Activated naive CD8-positive, alpha-beta T cell treated with anti-CD3 and anti-CD28 coated beads, Interleukin-2, amount 50 U/mL, for 16 hours (primary cell): ENCODE measurements around the gene C3orf62.
"Not testable (repeated sequence)": the region's sequence is repeated elsewhere in the genome, so short reads cannot be mapped to it uniquely, and the experiment has no call there.

Experiments used
- DNase-seq: peaks from one replicate; pipeline ENCODE4 v3.0.0-alpha.2; 2020; ENCODE audit warnings: low read depth, low spot score

Gene C3orf62

GRCh38 chr3:49269443-49270155, 7.4 kb downstream of the C3orf62 start:
- no peak for DNase-seq

- no peak for DNase-seq
These were observed 10.5 kb downstream of the C3orf62 start for GRCh38 chr3:49266410-49267095.

DNA sequence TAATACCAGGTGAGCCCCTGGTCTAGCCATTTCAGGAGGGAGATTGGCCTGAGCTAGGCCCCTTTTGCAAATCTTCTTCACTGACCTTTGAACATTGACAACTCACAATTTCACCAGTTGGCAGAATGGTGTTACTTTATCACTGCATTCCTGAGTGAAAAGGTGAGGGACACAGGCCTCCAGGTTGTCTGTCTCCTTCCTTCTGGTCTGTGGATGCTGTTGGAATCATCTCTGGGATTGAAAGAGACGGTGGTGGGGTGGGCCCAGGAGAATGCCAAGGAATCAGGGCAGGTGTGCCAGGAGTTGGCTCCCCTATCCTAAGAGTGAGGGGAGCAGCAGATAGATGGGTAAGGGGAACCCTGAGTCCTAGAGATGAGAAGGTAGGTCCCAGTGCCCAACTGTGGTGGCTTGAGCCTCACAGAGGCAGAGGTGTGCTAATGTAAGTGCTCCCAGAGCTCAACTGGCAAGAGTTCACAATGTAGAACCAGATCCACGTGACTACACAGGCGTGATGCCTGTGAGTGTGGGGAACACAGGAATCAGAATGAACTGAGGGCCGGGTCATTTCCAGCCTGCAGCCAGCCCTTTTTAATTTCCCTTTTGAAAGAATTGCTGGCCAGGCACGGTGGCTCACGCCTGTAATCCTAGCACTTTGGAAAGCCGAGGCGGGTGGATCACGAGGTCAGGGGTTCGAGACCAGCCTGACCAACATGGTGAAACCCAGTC, 11.2 kb downstream of the C3orf62 start:
- no peak for DNase-seq

DNA sequence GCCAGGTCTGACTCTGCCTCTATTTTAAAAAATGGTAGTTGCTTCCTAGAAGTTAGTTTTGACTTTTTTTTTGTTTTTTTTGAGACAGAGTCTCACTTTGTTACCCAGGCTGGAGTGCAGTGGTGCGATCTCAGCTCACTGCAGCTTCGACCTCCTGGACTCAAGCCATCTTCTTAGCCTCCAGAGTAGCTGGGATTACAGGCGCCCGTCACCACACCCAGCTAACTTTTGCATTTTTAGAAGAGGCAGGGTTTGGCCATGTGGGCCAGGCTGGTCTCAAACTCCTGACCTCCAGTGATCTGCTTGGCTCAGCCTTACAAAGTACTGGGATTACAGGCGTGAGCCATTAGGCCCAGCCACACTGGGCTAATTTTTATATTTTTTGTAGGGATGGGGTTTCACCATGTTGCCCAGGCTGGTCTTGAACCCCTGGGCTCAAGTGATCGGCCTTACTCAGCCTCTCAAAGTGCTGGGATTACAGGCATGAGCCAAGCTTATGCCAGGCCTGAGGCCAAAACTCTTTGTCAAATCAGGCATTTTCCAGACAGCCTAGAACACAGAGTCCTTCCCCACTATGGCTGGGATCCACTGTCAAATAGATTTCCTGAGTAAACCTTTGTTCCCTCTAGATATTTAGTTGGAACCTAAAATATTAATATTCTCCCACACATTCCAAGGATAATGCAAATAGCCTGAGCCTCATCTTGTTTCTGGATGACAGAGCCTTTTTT, 13.7 kb downstream of the C3orf62 start:
- no peak for DNase-seq

DNA sequence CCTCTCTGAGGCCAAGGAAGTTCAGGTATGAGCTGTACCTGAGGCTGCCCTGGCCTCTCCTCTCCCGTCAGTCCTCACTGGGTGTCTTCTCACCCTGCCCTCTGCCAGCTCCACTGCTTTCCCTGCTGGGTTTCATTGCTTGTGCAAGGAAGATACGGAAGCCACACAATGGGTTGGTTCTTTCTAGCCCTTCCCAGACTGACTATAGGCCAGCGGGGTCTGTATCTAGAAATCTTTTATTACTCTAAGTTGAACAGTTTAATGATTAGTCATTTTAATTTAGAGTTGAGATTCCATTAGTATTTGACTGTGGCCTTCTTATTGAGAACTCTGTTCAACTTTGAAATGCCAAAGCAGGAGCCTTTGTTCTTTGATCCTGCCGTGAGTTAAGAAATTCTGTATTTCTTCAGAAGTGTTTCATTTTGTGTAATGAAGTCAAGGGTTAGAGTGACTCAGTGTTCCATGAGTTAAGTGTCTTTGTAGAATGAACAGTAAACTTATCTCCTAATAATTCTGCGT, 16.2 kb downstream of the C3orf62 start:
- no peak for DNase-seq

- no peak for DNase-seq
These were observed 19.8 kb downstream of the C3orf62 start for GRCh38 chr3:49257187-49257586.

DNA sequence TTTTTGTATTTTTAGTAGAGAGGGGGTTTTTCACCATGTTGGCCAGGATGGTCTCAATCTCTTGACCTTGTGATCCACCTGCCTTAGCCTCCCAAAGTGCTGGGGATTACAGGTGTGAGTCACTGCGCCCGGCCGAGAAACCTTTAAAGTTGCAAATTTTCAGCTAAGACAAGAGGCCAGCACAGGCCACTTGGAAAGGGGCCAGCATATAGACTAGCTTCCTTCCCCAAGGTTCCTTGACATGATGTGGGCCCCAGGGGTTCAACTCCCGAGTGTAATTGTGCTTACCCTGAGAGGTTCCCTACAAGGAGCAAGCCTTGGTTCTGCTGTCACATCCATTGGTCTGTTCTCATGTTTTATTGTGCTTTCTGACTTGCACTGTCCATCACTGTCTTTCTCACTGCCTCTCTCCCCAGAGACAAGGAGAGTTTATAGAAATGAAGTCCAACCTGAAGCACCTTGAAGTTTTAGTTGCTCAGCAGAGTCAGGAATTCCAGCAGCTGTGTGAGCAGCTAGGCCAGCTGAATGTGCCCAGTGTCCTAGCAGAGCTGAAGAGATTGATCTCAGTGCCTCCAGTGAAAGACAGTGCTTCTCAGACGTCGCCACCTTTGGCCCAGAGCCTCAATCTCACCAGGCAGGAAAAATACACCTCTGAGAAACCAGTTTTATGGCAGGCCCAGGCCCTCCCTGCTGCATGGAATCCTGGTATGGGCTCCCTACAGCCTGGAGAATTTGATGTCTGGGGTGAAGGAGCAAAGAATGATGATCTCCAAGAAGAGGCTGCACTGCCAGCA, 21.1 kb downstream of the C3orf62 start:
- DNase-seq, result no peak

GRCh38 chr3:49255112-49255511, 21.9 kb downstream of the C3orf62 start:
- DNase-seq, result no peak

- DNase-seq, result no peak
These were observed 23.5 kb downstream of the C3orf62 start for GRCh38 chr3:49253512-49253911.

GRCh38 chr3:49248840-49249227, 28.2 kb downstream of the C3orf62 start:
- DNase-seq, result no peak

DNA sequence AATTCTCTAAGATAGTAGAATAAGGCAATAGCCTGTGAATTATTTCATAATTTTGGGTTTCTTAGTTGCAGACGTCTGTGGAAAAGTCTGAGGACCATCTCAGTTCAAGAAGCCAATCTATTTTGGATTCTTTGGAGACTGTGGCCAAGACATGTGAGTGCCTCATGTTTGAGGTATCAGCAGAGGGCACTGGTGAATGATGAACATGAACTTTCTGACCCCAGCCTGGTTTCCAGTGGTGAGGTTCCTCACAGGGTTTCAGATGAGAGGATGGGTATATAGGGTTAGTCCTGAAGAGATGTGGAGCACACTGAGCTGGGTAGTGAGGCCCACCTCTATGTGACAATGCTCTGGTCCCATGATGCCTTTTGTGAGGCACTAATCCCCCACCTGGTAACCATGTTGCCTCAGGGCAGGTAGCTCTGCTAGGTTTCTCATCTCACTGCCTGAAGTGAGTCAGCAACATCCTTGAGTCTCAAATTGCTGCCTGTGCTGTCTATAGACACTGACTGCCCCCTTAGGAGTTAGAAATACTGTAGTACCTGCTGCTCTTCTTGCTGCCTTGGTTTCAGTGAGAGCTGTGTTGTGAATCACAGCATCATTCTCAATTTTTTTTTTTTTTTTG, 32.3 kb downstream of the C3orf62 start:
- no peak for DNase-seq

- not testable (repeated sequence) for DNase-seq
These were observed 36.9 kb downstream of the C3orf62 start for GRCh38 chr3:49240091-49240490.

GRCh38 chr3:49238274-49239127, 38.5 kb downstream of the C3orf62 start:
- DNase-seq, result no peak

DNA sequence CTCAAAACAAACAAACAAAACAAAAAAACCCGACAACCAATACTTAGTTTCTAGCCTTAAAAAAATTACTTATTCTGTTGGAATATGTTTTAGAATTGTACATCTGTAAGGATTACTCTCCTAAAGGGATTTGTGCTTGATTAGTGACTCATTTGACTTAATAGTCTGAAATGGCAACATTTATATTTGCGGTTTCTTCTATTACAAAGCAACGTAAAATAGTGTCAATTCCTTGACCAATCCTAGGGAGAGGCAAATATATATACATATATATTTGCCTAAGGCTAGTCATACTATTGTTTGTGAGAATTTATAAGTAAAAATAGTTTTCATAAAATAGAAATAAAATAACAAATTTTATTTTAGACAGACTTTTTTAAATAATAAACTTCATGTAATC, 39.7 kb downstream of the C3orf62 start:
- DNase-seq, result no peak

DNA sequence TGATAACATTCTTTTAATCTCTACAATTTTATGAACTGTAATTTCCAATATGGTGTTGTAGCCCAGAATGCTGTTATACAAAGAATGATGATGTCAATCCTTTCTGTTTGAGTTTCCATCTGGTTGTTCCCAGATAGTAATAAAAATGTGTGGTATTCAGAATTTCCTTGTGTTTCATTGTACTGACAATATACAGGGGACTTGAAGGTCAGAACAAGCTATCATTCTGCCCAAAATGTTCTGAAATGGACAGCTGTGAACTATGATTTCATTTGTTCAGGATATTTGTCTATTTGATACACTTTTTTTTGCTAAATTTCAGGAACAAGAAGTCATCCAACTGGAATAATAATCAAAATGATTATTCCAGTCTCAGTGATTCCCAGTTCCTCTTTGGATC, 40.8 kb downstream of the C3orf62 start:
- no peak for DNase-seq

GRCh38 chr3:49228817-49229216, 48.2 kb downstream of the C3orf62 start:
- not testable (repeated sequence) for DNase-seq

DNA sequence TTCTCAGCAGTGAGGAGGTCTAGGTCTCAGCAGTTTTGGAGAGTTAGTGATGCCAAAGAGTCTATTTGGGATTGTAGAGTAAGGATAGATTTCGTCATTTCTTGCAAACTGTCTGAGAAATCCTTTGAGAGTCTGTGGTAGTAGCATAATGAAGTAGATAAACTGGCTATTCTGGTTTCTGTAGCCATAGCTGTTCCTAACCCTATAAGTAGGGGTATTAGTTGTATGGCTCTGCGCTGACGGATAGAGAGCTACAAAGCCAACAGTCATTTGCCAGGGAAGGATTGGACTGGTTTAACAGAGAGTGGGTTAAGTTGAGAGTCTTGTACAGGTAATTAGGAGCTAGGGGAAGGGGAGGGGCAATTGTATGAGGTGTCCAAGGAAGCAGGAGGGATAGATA, 55.0 kb downstream of the C3orf62 start:
- no peak for DNase-seq

GRCh38 chr3:49220985-49221563, 56.0 kb downstream of the C3orf62 start:
- not testable (repeated sequence) for DNase-seq

- DNase-seq, result no peak
These were observed 57.9 kb downstream of the C3orf62 start for GRCh38 chr3:49219132-49219531.
